Stimulated activated naive B cell treated with anti-CD40 and anti-IgM and Interleukin-4, amounts not matched to agents 10 μg/mL and 1 μg/mL and 100 μg/mL, for 72 hours (primary cell): ENCODE measurements around the gene LDHAL6B.
"Not testable (repeated sequence)": the region's sequence is repeated elsewhere in the genome, so short reads cannot be mapped to it uniquely, and the experiment has no call there.

Source experiments
- ATAC-seq, 2 donors: fragments of 150-1000 bp; cut with Tn5 transposase; replicated peaks; 2 replicates each; pipeline ENCODE4 v1.10.0; 2021; ENCODE audit warnings: moderate library complexity in 1 of 2
- DNase-seq: peaks from one replicate; pipeline ENCODE4 v3.0.0; 2021
- H3K27ac Mint-ChIP-seq: one replicate; pipeline ENCODE4 v1.8.0; 2022; ENCODE audit warnings: mild to moderate bottlenecking, mixed read lengths
- H3K27me3 Mint-ChIP-seq, 2 donors: one replicate each; pipeline ENCODE4 v1.8.0; 2022; ENCODE audit warnings: mixed read lengths in 2 of 2
- H3K36me3 Mint-ChIP-seq, 2 donors: one replicate each; pipeline ENCODE4 v1.8.0; 2022; ENCODE audit warnings: mixed read lengths in 2 of 2, mild to moderate bottlenecking in 1 of 2
- H3K4me1 Mint-ChIP-seq, 2 donors: one replicate each; pipeline ENCODE4 v1.8.0; 2022; ENCODE audit warnings: mixed read lengths in 2 of 2, mild to moderate bottlenecking in 1 of 2
- H3K4me3 Mint-ChIP-seq, 2 donors: one replicate each; pipeline ENCODE4 v1.8.0; 2022; ENCODE audit warnings: mild to moderate bottlenecking in 2 of 2, mixed read lengths in 2 of 2, moderate library complexity in 1 of 2
- H3K9me3 Mint-ChIP-seq, 2 donors: one replicate each; pipeline ENCODE4 v1.8.0; 2022; ENCODE audit warnings: mixed read lengths in 2 of 2, mild to moderate bottlenecking in 1 of 2

Gene LDHAL6B

DNA sequence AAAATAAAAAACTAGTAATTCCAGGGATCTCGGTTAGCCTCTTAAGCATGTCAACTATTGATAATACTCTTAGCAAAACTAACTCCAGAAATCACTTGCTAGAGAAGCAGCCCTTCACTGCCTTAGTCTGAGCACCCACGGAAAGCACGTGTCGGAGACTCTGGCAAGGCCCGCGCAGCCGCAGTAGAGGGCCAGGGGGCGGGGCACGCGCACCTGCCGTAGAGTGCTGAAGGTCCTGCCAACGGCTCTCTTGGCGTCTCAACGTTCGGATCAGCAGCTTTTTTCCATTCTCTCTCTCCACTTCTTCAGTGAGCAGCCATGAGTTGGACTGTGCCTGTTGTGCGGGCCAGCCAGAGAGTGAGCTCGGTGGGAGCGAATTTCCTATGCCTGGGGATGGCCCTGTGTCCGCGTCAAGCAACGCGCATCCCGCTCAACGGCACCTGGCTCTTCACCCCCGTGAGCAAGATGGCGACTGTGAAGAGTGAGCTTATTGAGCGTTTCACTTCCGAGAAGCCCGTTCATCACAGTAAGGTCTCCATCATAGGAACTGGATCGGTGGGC is at the start of gene LDHAL6B:
TSS of gene LDHAL6B (plus strand) at position 221 of the 561 bp plus-strand sequence. CDS start at position 319, 98 bp downstream.
- ATAC-seq (no peak), DNase-seq (no peak)
- H3K4me3 Mint-ChIP-seq = peak within 1 kb of the TSS in 1 of 2 donors; percentile 10
- no peaks in the 10 kb centered on the region for H3K27me3 Mint-ChIP-seq
- H3K4me1 Mint-ChIP-seq = peaks cover 13 to 26% of the 10 kb centered on the region in 2 donors
- H3K36me3 Mint-ChIP-seq = peaks cover 69 to 79% of the 10 kb centered on the region in 2 donors
- H3K9me3 Mint-ChIP-seq = no peaks in the 10 kb centered on the region
- H3K27ac Mint-ChIP-seq = peak within 1 kb of the TSS; percentile 63

- no peak for DNase-seq
- no peak overlapping the region for H3K4me3 Mint-ChIP-seq
- ATAC-seq = no peak
- no peak overlapping the region for H3K27ac Mint-ChIP-seq
- no peaks in the 10 kb centered on the region for H3K27me3 Mint-ChIP-seq
- no peaks in the 10 kb centered on the region for H3K4me1 Mint-ChIP-seq
- peaks cover 43 to 68% of the 10 kb centered on the region in 2 donors for H3K36me3 Mint-ChIP-seq
- H3K9me3 Mint-ChIP-seq = no peaks in the 10 kb centered on the region
These were observed 49.2 kb upstream of the LDHAL6B start for GRCh38 chr15:59157396-59157795.

GRCh38 chr15:59157840-59158700 is 48.6 kb upstream of the LDHAL6B start:
- Mint-ChIP-seq H3K27me3 (no peaks in the 10 kb centered on the region), H3K36me3 (peaks cover 43 to 66% of the 10 kb centered on the region in 2 donors)
- no peak for DNase-seq

DNA sequence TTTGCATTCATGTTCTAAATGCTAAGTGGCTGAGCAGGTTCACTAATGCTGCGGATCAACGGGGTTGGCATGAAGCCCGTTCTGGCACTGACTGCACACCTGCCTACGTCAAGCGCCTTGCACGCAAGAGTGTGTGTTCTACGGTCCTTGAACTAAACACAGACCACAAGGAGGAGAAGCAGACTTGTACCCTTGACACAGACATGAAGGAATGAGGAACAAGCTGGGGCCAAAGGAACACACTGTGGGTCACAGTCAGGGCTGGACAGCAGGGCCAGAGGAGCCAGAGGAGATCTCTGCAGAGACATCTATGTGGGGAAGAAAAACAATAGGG is 48.0 kb upstream of the LDHAL6B start:
- DNase-seq (no peak), ATAC-seq (no peak)
- H3K4me1 Mint-ChIP-seq = peaks cover 0 to 4% of the 10 kb centered on the region in 2 donors
- peak overlapping the region; percentile 48 for H3K27ac Mint-ChIP-seq
- no peaks in the 10 kb centered on the region for H3K27me3 Mint-ChIP-seq
- no peaks in the 10 kb centered on the region for H3K9me3 Mint-ChIP-seq
- H3K4me3 Mint-ChIP-seq = no peak overlapping the region
- H3K36me3 Mint-ChIP-seq = peaks cover 41 to 63% of the 10 kb centered on the region in 2 donors

More at GRCh38 chr15:59157840-59158700, 48.6 kb upstream of the LDHAL6B start:
- ATAC-seq = no peak
- H3K4me3 Mint-ChIP-seq = no peak overlapping the region
- H3K4me1 Mint-ChIP-seq = peaks cover 0 to 4% of the 10 kb centered on the region in 2 donors
- H3K27ac Mint-ChIP-seq = peak overlapping the region; percentile 48
- H3K9me3 Mint-ChIP-seq = no peaks in the 10 kb centered on the region

- DNase-seq = no peak
- H3K9me3 Mint-ChIP-seq = no peaks in the 10 kb centered on the region
- ATAC-seq = no peak
- no peaks in the 10 kb centered on the region for H3K27me3 Mint-ChIP-seq
- H3K27ac Mint-ChIP-seq = no peak overlapping the region
- peaks cover 42 to 65% of the 10 kb centered on the region in 2 donors for H3K36me3 Mint-ChIP-seq
- H3K4me3 Mint-ChIP-seq = no peak overlapping the region
- H3K4me1 Mint-ChIP-seq = peaks cover 0 to 4% of the 10 kb centered on the region in 2 donors
These were observed 47.4 kb upstream of the LDHAL6B start for GRCh38 chr15:59159210-59159609.

DNA sequence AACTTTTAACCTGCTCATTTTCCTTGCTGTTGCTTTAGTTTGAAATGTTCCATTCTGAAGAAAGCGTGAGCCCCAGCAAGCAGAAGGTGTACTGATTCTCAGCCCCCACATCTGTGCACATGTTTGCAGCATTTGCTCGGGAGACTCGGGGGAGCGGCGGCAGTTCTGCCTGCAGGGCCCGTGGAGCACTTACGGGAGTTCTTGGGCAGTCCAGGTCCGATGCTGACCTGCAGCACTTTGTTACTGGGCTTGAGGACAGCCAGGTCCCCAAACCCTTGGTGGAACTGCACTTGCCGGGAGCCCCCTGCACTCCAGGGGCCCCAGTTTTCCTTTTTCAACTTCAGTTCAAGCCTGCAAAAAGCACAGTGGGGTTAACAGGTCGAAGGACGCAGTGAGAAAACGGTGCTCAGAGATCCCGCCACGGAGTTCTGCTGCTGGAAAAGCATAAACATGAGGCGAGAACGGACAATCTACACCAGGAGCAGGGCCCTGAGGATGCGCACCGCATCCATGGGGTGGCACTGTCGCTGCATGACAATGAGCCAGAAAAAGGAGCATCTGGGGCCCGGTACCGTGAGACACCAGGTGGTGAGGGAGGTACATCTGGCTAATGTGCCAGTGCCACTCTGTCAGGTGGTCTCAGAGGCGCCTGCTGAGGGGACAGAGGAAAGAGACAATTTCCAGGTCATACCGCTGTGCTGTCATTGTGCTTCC is 45.6 kb upstream of the LDHAL6B start:
- peaks cover 46 to 70% of the 10 kb centered on the region in 2 donors for H3K36me3 Mint-ChIP-seq
- no peaks in the 10 kb centered on the region for H3K27me3 Mint-ChIP-seq
- DNase-seq = no peak
- no peak overlapping the region for H3K4me3 Mint-ChIP-seq
- no peak overlapping the region for H3K27ac Mint-ChIP-seq
- H3K9me3 Mint-ChIP-seq = no peaks in the 10 kb centered on the region
- peak; percentile 60 to 62 for ATAC-seq
- H3K4me1 Mint-ChIP-seq = peaks cover 3 to 4% of the 10 kb centered on the region in 2 donors

DNA sequence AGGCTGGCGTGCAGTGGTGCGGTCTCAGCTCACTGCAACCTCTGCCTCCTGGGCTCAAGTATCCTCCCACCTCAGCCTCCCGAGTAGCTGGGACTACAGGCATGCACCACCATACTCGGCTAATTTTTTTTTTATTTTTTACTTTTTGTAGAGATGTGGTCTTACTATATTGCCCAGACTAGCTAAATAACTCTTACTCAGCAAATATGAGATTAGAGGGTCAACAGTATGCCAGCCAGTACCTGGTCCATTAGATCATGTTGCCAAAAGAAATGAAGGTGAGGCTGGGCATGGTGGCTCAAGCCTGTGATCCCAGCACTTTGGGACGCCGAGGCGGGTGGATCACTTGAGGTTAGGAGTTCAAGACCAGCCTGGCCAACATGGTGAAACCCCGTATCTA is 44.6 kb upstream of the LDHAL6B start:
- H3K9me3 Mint-ChIP-seq, H3K4me1 Mint-ChIP-seq, H3K27me3 Mint-ChIP-seq, ATAC-seq, H3K4me3 Mint-ChIP-seq, H3K27ac Mint-ChIP-seq, DNase-seq: not testable (repeated sequence)
- peaks cover 53 to 76% of the 10 kb centered on the region in 2 donors for H3K36me3 Mint-ChIP-seq

DNA sequence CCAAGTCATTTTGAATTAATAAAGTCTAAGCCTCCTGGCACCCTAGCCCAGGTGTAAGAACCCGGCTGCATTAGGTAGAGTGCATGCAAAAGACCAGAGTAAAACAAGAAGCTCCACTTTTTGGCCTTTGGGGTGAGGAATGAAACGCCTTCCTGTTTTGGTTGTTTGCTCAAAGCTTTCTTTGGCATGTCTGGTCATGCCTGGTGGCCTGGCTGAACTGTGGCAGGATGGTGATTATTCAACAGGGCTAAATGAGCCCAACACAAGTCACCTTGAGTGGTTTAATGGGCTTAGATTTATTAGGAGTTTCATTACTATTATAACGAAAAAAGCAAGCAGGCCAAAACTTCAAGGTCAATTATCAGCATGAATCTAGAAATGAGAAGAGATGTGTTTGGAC is 40.9 kb upstream of the LDHAL6B start:
- Mint-ChIP-seq H3K27me3 (no peaks in the 10 kb centered on the region), H3K4me1 (peaks cover 18 to 25% of the 10 kb centered on the region in 2 donors), H3K9me3 (no peaks in the 10 kb centered on the region), H3K27ac (peak overlapping the region; percentile 56), H3K36me3 (peaks cover 52 to 80% of the 10 kb centered on the region in 2 donors), H3K4me3 (no peak overlapping the region)
- DNase-seq = no peak
- no peak for ATAC-seq

DNA sequence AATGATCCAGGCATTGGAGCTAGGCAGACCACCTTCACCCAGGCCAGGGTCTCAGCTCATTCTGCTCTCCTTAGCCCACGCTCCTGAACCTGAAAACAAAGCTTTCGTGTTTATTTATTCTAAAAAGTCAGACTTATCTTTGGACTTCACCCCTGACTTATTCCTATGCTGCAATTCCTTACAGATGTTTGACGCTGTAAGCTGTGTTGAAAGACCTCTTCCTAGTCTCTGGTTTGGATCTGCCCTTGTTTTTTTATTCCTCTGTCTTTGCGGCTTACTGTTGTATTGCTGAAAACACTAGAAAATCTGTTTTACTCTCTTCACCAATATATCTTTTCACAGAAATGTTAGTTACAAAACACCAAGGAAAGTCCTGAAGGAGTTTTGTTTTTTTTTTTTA is 40.5 kb upstream of the LDHAL6B start:
- Mint-ChIP-seq H3K27me3 (no peaks in the 10 kb centered on the region), H3K4me1 (peaks cover 18 to 25% of the 10 kb centered on the region in 2 donors), H3K36me3 (peaks cover 51 to 75% of the 10 kb centered on the region in 2 donors), H3K9me3 (no peaks in the 10 kb centered on the region), H3K27ac (peak overlapping the region; percentile 56), H3K4me3 (no peak overlapping the region)
- ATAC-seq (no peak), DNase-seq (no peak)

DNA sequence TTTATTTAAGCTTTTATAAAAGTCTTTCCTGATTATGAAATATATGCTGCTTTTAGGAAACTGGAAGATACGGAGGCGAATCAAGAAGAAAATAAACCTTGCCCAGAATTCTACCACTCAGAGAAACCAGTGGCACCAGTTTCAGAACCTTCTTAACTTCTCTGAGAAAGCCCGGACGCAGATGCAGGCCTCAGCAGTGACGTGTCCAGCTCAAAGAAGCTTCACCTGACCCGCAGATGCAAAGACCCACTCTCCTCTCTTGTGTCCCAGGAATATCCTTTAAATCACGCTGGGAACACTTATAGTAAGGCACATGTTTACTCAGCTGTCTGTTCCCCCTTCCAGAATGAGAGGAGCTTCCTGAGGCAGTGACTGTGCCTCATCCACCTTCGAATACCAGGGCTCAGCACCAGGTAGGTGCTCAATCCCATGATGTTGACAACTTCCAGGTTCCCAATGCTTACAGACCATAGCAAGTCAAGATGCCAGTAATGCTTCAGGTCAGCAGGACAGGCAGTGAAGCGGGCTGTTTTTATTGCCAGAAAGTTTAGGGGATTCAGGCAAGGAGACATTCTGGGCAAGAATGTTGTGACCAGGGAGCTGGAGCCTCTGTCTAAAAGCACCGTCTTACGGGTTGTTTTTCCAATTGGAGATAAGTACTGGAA is 39.9 kb upstream of the LDHAL6B start:
- H3K4me3 Mint-ChIP-seq = no peak overlapping the region
- H3K4me1 Mint-ChIP-seq = peaks cover 18 to 25% of the 10 kb centered on the region in 2 donors
- no peaks in the 10 kb centered on the region for H3K9me3 Mint-ChIP-seq
- peaks cover 51 to 74% of the 10 kb centered on the region in 2 donors for H3K36me3 Mint-ChIP-seq
- DNase-seq (no peak), ATAC-seq (no peak)
- no peaks in the 10 kb centered on the region for H3K27me3 Mint-ChIP-seq
- peak overlapping the region; percentile 48 for H3K27ac Mint-ChIP-seq

DNA sequence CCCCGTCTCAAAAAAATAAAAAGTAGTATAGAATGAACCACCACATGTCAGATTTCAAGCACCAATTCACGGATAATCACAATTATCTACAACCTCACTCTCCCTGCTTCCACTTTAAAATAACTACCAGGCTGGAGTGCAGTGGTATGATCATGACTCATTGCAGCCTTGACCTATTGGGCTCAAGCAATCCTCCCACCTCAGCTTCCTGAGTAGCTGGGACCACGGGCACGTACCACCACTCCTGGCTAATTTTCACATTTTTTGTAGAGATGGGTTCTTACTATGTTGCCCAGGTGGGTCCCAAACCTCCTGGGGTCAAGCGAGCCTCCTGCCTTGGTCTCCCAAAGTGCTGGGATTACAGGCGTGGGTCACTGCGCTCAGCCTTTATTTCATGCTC is 38.1 kb upstream of the LDHAL6B start:
- H3K27ac Mint-ChIP-seq = no peak overlapping the region
- no peaks in the 10 kb centered on the region for H3K27me3 Mint-ChIP-seq
- peaks cover 49 to 76% of the 10 kb centered on the region in 2 donors for H3K36me3 Mint-ChIP-seq
- peaks cover 0 to under 1% of the 10 kb centered on the region in 2 donors for H3K9me3 Mint-ChIP-seq
- peak; percentile 44 to 45 for ATAC-seq
- H3K4me3 Mint-ChIP-seq = peak overlapping the region in 1 of 2 donors; percentile 14
- peaks cover 15 to 25% of the 10 kb centered on the region in 2 donors for H3K4me1 Mint-ChIP-seq
- DNase-seq = no peak

- Mint-ChIP-seq H3K27me3 (no peaks in the 10 kb centered on the region), H3K4me3 (peak overlapping the region; percentile 7 to 33), H3K36me3 (peaks cover 53 to 76% of the 10 kb centered on the region in 2 donors), H3K9me3 (peaks cover 2 to 6% of the 10 kb centered on the region in 2 donors), H3K27ac (peak overlapping the region; percentile 90), H3K4me1 (peaks cover 15 to 25% of the 10 kb centered on the region in 2 donors)
- DNase-seq (no peak), ATAC-seq (peak; percentile 50 to 64)
These were observed 37.4 kb upstream of the LDHAL6B start for GRCh38 chr15:59169251-59169708.

- DNase-seq (no peak), ATAC-seq (no peak)
- Mint-ChIP-seq H3K4me3 (no peak overlapping the region), H3K36me3 (peaks cover 58 to 77% of the 10 kb centered on the region in 2 donors), H3K27ac (peak overlapping the region; percentile 37), H3K4me1 (peaks cover 21 to 32% of the 10 kb centered on the region in 2 donors), H3K27me3 (no peaks in the 10 kb centered on the region), H3K9me3 (peaks cover 2 to 6% of the 10 kb centered on the region in 2 donors)
These were observed 36.2 kb upstream of the LDHAL6B start for GRCh38 chr15:59170295-59171066.
